Measurements from ENCODE around the gene KNCN.

DNA sequence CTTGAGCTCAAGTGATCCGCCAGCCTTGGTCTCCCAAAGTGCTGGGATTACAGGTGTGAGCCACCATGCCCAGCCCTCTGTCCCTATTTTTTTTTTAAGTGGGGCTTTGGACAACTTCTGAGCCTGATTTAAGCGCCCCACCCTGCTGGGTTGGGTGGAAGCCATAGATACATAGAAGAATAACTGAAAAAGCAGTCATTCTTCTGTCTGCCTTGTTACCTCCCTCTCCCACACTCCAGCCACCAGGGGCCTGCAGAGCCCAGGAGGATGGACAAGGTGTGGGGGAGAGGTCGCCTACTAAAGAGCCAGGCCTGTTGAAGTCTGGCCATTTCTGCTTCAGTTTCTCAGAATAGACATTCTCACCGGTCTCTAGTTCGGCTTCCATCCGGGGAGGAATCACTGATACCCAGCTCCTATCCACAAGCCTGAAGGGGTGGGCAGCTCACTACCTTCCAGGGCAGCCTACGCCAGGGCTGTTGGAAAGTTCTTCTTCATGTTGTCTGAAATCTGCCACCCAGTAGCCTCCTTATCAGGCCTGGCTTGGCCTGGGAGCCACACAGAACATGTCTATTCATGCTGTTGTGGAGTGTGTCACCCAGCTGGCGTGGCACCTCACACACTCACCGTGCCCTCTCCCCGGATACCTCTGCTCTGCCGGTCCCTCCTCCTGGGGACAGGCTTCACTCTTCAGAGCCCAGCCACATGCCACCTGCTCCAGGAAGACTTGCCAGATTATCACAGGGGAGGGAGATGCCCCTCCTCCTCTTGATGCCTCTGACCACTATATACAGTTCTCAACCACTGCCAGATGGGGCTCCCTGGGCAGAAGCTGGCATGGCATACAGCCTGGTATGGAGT is 27.7 kb downstream of the KNCN start:
- no peak for TF ChIP-seq POLR2A (IDR thresholded peaks at IDR 0.05; ENCODE audit: low read depth, low read length)
- TF ChIP-seq POLR2AphosphoS5 (IDR thresholded peaks at IDR 0.05; ENCODE audit: low read depth, low read length), result no peak

Measured in GM12892 (cell line).